ENCODE measurements around the gene CYP1A1. TPM values are rescaled to one million over a fixed set of nuclear protein-coding genes. Genes with fewer than 3 reads are reported as not detected.

The CYP1A1 gene
- total and polyA plus RNA-seq, 4 donors: 0.19 to 4.4 (median 1.2) TPM

DNA sequence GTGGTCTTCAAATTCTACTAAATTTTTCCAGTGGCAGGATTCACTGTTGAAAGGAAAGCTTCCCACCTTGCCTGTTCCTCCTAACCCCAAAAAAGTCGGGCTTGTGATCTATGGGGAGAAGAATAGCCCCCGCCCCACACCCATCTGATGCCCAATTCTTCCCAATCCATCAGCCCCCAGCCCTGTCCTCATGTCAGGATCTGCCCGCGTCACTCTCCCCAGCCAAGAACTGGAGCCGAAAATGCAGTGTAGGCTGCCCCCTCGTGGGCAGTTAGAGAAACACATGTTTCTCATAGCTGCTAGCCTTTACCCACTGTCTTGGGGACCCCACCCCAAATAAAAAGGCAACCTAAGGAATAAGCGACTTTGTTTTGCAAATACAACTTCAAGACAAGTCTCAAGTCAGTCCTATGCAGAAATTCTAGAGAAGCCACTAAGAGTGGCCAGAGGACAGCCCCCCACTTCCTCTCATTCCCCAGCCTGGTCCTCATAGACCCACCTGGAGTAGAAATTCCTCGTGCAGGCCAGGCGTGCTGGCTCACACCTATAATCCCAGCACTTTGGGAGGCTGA, 43.5 kb upstream of the CYP1A1 start:
- TF ChIP-seq RXRA (IDR thresholded peaks at IDR 0.05): no peak
- no peak for TF ChIP-seq EGR1 (IDR thresholded peaks at IDR 0.05; ENCODE audit: low read depth in 2 of 2)
- TF ChIP-seq RAD21 (IDR thresholded peaks at IDR 0.05): peak; percentile 94 to 97
- TF ChIP-seq GABPA (IDR thresholded peaks at IDR 0.05 in 1 of 2, conservative IDR thresholded peaks at IDR 0.05 in 1 of 2): no peak
- TF ChIP-seq, protein P1, sequence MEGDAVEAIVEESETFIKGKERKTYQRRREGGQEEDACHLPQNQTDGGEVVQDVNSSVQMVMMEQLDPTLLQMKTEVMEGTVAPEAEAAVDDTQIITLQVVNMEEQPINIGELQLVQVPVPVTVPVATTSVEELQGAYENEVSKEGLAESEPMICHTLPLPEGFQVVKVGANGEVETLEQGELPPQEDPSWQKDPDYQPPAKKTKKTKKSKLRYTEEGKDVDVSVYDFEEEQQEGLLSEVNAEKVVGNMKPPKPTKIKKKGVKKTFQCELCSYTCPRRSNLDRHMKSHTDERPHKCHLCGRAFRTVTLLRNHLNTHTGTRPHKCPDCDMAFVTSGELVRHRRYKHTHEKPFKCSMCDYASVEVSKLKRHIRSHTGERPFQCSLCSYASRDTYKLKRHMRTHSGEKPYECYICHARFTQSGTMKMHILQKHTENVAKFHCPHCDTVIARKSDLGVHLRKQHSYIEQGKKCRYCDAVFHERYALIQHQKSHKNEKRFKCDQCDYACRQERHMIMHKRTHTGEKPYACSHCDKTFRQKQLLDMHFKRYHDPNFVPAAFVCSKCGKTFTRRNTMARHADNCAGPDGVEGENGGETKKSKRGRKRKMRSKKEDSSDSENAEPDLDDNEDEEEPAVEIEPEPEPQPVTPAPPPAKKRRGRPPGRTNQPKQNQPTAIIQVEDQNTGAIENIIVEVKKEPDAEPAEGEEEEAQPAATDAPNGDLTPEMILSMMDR (IDR thresholded peaks at IDR 0.05; ENCODE audit: low read depth, low read length, missing input control): peak; percentile 78
- DNase-seq (ENCODE audit: low spot score): no peak
- Histone ChIP-seq H3K36me3 (ENCODE audit: control insufficient read depth in 4 of 4, insufficient read depth in 3 of 4, low read depth in 1 of 4, low read length in 3 of 4) (no peaks in the 10 kb centered on the region), H3K27me3 (ENCODE audit: control insufficient read depth in 4 of 4, insufficient read depth in 4 of 4, low read length in 3 of 4) (no peaks in the 10 kb centered on the region), H3K4me1 (ENCODE audit: control insufficient read depth in 4 of 4, insufficient read depth in 4 of 4, low read length in 3 of 4) (peaks cover 0 to 6% (median 3%) of the 10 kb centered on the region in 4 donors), H3K9ac (ENCODE audit: low read depth in 1 of 2, low read length in 2 of 2) (no peak overlapping the region), H3K9me3 (ENCODE audit: control insufficient read depth in 4 of 4, low read length in 3 of 4) (no peaks in the 10 kb centered on the region), H3K27ac (ENCODE audit: low read depth in 1 of 2, low read length in 2 of 2) (no peak overlapping the region), H3K4me3 (ENCODE audit: low read depth in 1 of 3, low read length in 3 of 3) (no peak overlapping the region)
- WGBS: 3% methylated on average over 9 of the region's 9 CpGs

DNA sequence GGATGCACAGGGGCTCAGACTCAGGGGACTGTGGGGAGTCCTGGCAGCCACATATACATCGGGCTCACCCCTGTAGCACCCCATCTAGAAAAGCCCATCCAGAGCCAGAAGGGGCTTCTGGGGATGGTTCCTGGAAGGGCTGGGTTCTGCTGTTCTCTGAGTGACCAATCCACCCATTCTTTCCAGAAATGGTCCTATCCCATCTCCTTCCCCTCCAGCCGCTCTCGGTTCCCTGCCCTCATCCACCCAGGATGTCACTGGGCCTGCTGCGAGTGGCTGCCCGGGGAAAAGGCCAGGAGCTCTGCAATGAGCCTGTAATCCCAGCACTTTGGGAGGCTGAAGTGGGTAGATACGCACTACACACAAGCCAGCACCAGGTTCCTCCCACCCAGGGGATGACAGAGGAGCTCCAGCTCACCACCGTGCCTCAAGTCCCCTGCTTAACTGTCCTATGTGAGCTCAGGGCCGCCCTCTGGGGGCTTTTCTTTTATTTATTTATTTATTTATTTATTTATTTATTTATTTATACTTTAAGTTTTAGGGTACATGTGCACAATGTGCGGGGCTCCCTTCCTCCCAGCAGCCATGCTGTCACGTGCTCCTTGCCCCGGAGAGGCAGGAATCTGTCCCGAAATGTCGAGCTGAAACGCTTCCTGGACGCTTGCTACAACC, 42.9 kb upstream of the CYP1A1 start:
- H3K9ac ChIP-seq (ENCODE audit: low read depth in 1 of 2, low read length in 2 of 2): no peak overlapping the region
- TF ChIP-seq FOXA2 (IDR thresholded peaks at IDR 0.05): no peak
- TF ChIP-seq, protein P2, sequence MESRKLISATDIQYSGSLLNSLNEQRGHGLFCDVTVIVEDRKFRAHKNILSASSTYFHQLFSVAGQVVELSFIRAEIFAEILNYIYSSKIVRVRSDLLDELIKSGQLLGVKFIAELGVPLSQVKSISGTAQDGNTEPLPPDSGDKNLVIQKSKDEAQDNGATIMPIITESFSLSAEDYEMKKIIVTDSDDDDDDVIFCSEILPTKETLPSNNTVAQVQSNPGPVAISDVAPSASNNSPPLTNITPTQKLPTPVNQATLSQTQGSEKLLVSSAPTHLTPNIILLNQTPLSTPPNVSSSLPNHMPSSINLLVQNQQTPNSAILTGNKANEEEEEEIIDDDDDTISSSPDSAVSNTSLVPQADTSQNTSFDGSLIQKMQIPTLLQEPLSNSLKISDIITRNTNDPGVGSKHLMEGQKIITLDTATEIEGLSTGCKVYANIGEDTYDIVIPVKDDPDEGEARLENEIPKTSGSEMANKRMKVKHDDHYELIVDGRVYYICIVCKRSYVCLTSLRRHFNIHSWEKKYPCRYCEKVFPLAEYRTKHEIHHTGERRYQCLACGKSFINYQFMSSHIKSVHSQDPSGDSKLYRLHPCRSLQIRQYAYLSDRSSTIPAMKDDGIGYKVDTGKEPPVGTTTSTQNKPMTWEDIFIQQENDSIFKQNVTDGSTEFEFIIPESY (IDR thresholded peaks at IDR 0.05): no peak
- no peak for TF ChIP-seq HNF4G (IDR thresholded peaks at IDR 0.05)
- TF ChIP-seq EGR1 (IDR thresholded peaks at IDR 0.05; ENCODE audit: low read depth in 2 of 2): no peak
- TF ChIP-seq, protein P3, sequence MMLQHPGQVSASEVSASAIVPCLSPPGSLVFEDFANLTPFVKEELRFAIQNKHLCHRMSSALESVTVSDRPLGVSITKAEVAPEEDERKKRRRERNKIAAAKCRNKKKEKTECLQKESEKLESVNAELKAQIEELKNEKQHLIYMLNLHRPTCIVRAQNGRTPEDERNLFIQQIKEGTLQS (IDR thresholded peaks at IDR 0.05): no peak
- no peak for TF ChIP-seq FOXA1 (IDR thresholded peaks at IDR 0.05)
- no peak for TF ChIP-seq RAD21 (IDR thresholded peaks at IDR 0.05)
- TF ChIP-seq TAF1 (conservative IDR thresholded peaks at IDR 0.05): no peak
- no peak for TF ChIP-seq YY1 (IDR thresholded peaks at IDR 0.05)
- no peak for TF ChIP-seq GABPA (IDR thresholded peaks at IDR 0.05 in 1 of 2, conservative IDR thresholded peaks at IDR 0.05 in 1 of 2)
- H3K27ac ChIP-seq (ENCODE audit: low read depth in 1 of 2, low read length in 2 of 2): no peak overlapping the region
- peak; percentile 31 for DNase-seq (ENCODE audit: low spot score)
- 33% methylated on average over 15 of the region's 15 CpGs for WGBS
- H3K36me3 ChIP-seq (ENCODE audit: control insufficient read depth in 4 of 4, insufficient read depth in 3 of 4, low read depth in 1 of 4, low read length in 3 of 4): no peaks in the 10 kb centered on the region
- no peak overlapping the region for H3K4me3 ChIP-seq (ENCODE audit: low read depth in 1 of 3, low read length in 3 of 3)
- no peaks in the 10 kb centered on the region for H3K27me3 ChIP-seq (ENCODE audit: control insufficient read depth in 4 of 4, insufficient read depth in 4 of 4, low read length in 3 of 4)
- peaks cover 0 to 6% (median 3%) of the 10 kb centered on the region in 4 donors for H3K4me1 ChIP-seq (ENCODE audit: control insufficient read depth in 4 of 4, insufficient read depth in 4 of 4, low read length in 3 of 4)
- H3K9me3 ChIP-seq (ENCODE audit: control insufficient read depth in 4 of 4, low read length in 3 of 4): no peaks in the 10 kb centered on the region
